Anterior cingulate cortex (tissue), 58 donors: ENCODE data around the gene ASS1.
A peak's percentile ranks its signal among the peaks of the same experiment; 100 is the strongest.

Experiments used
- DNase-seq, 58 donors: peaks; one replicate each; lab custom pipeline; 2025; lab: John Stamatoyannopoulos, UW

The ASS1 gene

DNA sequence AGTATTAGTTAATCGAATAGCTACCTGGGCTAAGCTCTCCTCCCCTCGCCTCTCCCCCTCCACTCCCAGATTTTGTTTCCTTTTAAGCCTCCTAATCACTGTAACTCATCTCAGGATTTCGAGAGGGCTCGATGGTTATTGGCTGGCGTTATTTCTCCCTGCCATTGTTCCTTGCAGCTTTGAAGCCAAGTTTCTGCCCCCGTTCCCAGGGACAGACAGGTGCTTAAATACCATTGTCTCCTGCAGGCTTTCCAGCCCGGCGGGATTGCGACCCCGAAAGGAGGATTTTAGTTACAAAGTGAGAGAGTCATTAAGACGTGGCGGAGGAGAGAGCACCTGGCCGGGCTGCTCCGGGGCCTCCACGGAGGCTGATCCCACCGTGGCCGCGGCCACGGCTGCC, 46.2 kb downstream of the ASS1 start:
- no peak for DNase-seq

DNA sequence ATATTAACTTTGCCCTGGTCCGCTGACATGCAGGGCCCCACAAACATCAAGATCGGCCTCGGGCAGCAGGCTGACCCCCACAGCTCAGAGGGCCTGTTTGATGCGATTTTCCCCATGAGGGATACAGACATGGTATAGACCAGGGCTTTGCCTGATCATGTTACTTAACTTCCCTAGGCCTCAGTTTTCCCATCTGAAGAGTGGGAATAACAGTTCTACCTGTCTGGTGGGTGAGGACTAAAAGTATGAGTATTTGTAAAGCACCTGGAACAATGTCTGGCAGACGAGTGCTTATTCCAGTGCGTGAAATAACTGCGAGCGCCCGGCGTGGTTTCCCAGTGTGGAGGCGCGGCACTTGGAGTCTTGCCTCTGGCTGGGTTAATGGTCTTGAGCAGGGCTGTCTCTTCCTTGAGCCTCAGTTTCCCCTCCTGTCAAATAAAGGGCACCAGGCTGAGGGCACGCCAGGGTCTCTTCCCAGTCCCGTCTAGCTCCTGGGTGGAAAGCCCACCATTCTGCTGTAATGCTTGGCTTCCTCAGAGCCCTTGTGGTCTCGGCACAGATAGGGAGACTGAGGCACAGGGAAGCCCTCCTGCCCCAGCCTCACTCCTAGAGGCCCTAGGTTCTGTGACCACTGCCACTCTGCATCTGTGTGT, 47.2 kb downstream of the ASS1 start:
- no peak for DNase-seq

DNA sequence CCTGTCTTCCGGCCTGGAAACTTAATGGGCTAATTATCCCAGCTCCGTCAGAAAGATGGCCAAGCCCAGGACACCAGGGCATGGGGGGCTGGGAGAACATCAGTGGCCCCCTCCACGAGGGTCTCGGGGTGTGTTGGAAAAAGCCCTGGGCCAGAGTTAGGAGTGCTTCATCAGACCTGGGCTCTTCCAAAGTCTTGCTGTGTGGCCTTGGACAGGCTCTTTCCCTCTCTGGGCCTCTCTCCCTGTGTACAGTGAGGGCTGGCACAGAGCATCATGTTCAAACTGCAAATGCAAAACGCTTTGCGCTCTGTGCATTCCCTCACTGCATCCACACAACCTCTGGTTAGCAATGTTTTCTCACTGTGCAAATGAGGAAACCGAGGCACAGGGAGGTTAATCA, 48.3 kb downstream of the ASS1 start:
- DNase-seq = no peak

DNA sequence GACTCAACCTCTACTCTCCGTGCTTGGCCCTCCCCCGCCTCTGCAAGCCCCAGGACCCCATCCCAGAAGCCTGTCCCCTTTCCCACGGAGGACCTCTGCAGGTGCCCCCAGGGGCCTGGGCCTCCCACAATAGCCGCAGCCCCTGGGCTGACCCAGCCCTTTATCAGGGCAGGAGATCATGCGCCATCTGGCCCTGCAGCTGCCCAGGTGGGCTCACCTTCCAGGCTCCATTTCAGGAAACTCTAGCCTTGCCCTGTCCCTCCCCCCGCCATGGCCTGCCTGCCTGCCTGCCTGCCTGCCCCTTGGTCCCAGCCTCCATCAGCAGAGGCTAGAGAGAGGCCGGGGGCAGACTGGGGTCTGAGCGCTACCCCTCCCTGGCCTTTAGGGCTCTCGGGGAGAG, 48.7 kb downstream of the ASS1 start:
- no peak for DNase-seq

DNA sequence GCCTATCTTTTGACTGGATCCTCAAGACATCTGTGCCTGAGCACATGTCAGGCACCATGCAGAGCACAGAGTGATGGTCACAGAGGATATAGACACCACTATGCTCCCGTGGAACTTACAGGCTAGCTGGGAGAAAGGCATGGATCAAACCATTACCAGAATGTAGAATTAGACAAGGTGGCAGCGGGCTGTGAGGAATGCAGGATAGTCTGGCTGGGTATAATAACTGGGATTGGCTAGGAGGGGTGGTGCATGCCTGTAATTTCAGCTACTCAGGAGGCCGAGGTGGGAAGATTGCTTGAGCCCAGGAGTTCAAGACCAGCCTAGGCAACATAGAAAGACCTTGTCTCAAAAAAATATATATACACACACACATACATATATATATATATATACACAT, 50.3 kb downstream of the ASS1 start:
- DNase-seq = no peak

DNA sequence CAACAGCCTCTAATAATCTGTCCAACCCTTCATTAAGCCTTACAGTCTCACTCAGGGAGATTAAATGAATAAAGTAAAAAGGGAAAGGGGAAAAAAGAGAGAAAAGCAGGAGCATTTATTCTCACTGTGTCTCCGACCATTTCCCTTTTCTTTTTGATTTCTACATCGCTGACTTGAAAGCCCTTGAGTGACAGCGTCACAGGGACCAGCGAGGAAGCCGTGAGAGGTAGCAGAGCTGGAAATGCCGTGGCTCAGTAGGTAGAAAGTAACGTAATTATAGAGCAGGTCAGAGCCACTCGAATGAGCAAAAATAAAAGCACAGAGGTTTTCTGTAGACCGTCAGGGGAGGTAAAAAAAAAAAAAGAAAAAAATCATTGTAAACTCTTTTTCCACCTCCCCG, 52.4 kb downstream of the ASS1 start:
- DNase-seq = no peak

DNA sequence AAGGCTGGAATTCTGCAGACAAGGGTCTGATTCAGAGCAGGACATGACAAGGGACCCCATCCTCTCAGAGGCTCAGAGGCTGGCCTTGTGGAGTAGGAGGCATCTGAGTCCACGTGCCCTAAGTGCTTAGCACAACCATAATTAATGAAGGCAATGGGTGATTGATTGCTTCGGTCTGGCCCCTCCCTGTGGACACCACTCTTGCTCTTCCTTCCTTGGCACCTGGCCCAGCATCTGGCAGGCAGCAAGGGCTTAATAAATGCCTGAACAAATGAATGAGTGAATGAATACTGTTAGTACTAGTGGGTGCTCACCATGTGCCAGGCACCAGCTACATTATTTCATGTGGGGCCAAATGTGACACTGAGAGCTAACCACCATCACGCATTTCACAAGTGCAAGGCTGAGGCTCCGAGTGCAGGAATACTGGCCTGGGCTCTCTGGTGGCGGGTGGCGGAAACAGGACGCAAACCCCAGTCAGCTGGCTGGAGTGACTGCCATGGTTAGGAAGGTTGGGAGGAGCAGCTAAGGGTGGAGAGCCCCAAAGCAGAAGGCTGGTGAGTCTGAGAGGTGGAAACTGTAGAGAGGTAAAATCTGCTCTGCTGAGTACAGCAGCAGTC, 53.6 kb downstream of the ASS1 start:
- DNase-seq = no peak

DNA sequence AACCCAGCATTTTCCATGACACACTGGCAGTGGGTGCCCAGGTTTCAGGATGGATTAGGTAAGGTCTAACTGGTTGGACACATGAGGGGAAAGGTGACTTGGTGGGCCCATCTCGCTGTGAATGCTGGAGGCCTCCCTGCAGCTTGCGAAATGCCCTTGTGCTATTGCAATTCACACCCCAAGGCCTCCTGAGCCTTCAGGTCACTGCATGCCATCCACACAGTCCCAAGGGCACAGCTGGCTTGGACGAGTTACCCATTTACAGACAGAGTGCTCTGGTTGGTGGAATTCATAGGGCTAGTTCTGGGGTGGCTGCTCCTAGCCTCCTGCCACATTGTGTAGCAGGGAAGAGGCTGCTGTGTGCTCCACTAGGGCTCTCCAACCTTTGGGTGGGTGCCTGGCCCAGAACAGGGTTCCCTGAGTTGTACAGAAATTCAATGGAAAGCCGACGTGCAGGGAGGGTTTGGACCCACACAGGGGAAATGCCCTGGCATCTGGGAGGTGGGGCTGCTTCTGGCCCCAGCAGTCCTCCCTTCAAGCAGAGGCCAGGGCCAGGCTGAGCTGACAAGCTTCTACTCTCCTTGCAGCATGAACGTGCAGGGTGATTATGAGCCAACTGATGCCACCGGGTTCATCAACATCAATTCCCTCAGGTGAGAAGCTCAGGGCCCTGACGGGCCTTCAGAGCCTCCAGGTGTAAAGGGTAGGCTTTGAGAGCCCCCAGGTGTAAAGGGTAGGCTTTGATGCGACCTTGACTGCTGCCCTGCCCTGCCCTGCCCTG, 54.3 kb downstream of the ASS1 start:
- no peak for DNase-seq

DNA sequence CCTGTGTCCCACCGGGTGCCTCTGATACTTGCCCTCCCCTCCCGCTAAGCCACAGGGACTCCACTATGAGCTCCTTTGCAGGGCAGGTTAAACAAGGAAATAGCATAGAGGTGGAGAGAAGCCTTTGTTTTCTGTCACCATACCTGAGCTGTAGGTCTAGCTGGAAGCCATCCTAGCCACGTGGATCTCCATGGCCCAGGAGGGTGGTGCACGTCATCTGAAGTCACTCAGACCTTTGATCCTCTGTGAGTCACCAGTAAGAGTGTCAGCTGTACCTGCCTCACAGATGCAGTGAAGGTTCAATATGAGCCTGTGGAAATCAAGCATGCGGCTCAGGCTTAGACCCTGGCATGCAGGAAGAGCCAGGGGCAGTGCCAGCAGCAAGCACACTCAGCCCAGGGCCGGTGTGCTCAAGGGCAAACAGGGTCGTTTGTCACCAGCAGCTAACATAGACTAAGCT, 55.1 kb downstream of the ASS1 start:
- no peak for DNase-seq

DNA sequence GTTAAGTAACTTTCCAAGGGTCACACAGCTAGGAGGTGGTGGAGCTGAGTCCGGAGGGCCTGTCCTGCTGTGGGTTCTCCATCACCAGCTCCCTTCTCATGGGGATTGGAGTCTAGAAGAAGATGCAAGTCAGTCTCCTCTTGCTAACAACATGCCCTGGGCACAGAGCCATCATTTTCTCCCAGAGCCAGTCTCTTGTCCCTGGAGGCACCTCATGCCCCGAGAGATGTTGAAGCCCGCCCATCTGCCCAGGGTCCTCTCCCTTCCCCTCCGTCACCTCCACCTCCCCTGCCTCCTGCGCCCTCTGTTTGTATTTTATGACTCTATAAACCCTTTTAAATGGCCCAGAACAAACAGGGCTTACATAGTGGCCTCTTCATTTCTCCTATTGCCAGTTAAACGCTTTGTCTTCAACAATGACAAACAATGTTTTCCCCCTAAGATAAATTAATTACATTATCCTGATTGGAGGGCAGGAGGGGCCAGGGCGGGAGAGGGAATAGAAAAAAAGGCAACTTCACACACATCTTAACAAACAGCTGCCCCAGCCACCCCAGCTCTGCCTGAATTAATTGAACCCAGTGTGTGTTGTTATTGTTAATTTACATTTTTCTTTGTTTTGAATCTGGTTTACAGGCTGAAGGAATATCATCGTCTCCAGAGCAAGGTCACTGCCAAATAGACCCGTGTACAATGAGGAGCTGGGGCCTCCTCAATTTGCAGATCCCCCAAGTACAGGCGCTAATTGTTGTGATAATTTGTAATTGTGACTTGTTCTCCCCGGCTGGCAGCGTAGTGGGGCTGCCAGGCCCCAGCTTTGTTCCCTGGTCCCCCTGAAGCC, 55.8 kb downstream of the ASS1 start:
- peak in 1 of 58 donors; percentile 5 for DNase-seq

DNA sequence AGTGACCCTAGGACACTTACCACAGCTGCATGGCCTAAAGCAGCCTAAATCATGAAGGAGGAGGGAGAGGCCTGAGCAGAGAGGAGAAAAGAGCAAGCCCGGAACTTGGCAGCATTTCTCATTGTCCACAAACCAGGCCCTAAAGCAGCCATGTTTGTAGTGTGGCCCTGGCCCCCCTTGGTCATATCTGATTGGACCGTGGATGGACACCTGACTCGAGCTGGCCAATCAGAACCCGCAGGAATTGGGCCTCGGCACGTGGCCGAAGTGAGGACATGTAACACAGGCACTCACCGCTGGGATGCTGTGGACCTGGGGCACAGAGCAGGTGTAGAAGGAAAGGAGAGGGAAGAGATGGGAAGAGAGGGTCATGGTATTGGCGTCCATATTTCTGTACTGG, 56.9 kb downstream of the ASS1 start:
- no peak for DNase-seq

DNA sequence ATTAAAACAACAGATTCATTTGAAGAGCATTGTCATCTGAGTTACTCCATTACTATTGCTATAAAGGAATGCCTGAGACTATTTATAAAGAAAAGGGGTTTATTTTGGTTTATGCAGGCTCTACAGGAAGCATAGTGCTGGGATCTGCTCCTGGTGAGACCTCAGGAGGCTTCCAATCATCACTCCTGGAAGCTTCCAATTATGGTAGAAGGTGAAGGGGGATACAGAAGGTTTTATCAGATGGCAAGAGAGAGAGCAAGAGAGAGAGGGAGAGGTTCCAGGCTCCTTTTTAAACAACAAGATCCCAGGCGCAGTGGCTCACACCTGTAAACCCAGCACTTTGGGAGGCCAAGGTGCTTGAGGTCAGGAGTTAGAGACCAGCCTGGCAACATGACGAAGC, 63.5 kb downstream of the ASS1 start:
- DNase-seq = no peak

DNA sequence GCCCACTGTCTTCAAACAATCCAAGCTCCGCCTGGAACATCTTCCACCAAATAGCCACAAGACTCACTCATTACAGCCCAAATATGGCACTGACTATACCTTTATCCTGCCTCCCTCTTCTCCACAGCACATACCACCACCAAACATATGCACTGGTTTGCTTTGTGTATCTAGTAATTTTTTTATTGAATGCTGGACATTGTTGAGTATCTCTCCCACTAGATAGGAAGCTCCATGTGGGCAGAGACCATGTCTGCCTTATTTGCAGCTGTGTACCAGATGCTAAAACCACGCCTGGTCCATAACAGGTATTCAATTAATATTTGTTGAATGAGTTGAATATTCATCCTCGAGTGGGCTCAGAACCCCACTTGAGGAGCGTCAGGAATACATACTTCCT, 67.4 kb downstream of the ASS1 start:
- DNase-seq = no peak

DNA sequence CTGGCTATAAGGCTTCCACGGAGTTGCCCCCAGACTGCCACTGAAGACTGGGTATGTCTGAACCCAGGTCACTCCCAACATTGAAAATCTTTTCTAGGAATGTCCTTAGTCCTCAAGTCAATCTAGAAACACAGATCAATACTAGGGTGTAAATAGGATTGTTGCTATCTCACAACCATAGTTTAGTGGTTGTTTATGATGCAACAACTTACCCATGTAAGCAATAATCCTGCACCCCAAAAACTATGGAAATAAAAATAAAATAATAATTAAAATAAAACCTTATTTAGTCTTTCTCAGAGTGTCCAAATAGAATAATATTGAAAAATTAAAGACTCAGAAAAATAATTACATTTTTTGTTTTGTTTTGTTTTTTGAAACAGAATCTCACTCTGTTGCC, 68.3 kb downstream of the ASS1 start:
- DNase-seq = no peak

DNA sequence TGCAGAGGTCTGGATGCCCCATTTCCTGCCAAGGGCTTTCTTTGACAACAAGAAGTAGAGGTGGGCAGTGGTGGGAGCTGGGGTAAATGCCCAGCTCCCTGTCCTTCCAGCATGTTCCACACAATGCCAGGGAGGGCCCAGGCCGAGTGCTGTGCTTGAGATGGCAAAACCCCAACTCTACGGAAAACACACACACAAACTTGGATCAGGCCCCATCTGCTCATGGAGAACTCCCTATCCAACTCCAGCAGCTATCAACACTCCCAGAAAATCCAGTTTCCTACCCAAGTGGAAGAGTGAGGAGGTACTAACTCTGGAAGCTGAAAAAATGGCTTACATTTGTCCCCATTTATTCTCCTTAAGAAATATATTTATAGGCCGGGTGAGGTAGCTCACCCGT, 73.5 kb downstream of the ASS1 start:
- no peak for DNase-seq

DNA sequence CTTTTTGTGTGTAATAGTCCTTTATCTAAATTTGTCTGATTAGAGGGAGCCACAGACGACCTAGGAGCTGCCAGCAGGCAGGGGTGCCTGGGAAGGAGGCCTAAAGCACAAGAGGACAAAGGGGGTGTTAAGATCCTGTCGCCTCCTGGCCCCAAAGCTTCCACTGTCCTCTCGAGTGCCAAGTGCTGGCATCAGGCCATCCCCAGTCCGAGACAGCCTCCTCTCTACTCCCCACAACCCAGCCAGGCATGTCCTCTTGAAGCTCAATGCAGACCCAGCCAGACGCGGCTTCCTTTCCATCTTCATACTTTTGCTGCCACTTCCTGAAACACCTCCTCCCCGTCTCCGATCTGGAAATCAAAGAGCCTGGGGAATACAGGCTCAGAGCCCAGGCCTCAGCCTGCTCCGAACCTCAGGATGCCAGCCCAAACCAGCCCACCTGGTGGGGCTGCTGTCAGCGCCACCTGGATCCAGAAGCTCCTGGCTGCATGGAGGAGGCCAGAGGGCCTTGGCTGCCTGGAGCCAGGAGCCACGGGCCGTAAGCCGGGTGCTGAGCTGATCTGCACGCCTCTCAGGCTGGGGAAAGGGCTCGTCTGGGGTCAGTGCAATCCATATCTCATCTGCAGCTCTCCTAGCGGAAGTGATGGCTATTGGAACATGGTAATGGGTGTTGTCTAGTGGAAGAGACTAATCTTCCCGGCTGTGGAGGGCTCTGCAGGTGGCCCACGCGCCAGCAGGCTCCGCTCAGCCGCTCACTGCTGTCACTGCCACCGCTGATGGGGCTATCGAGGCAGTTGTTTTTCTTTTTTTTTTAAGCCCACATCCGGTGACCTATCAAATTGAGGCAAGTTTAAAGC, 74.4 kb downstream of the ASS1 start:
- DNase-seq = peak in 4 of 58 donors; percentile 7 to 47 (median 13)

DNA sequence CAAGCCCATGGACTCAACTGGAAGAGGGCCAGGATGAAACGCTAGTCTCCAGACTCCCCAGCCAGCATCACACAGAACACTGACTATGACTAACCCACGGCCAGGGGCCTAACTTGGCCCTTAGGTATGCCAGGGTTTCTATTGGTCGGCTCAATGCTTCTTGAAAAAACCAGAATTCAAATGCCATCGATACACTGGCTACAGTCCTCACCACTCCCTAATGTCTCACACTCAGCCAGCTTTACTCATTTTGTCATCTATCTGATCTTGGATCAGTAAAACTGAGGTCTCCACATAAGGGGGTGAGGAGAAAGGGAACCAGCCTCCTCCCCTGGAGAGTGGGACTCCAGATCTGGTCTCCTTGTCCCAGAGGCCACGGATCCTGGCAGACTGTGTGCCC, 75.2 kb downstream of the ASS1 start:
- DNase-seq = no peak

DNA sequence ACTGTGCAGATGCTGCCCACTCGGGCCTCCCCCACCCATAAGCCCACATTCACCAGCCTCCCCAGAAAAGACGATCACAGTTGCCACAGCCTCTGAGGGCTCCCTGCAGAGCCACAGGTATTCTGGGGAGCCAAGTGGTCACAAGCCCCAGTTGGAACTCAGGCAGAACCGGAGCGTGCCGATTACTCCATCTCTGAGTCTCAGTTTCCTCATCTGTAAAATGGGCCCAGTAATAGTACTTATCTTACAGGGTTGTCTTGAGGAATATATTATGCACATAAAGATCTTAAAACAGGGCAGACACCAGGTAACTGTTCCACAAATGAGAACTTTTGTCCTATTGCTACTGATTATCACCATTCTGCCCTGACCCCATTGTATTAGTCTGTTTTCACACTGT, 77.0 kb downstream of the ASS1 start:
- no peak for DNase-seq

DNA sequence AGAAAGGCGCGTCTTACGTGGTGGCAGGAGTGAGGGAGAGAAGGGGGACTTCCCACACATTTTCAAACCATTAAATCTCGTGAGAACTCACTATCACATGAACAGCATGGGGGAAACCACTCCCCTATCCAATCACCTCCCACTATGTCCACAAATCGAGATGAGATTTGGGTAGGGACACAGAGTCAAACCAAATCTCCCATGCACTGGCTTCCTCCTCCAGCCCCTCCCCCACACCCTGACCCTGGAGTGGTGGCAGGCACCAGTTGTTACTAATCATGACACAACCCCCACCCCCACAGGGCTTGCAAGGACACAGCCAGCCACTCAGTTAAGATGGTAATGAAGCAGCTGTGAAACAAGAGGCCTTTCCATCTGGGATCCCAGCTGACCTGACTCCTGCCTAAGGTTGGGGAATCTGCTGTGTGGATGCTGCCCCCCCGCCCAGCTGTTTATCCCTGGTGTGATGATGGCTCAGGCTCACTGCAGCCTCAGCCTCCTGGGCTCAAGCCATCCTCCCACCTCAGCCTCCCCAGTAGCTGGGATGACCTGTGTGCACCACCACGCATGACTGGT, 77.6 kb downstream of the ASS1 start:
- DNase-seq = no peak

DNA sequence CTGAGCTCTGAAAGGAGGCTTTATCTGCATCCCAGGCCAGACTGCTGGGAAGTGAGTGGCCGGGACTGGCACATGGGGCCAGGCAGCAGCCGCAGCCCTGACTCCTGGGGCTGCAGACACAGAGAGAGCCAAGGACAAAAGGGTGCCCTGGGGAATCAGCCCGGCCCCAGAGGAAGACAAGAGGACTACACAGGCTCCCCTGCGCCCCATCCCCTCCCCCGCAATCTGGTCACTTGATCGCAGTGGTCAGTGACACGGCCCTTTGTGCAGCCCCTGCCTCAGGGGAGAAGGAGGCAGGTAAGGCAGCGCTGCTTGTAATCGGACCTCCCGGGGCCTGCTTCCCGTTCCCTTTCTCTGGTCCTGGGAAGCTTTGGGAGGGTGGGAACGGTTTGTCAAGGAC, 79.2 kb downstream of the ASS1 start:
- DNase-seq = no peak
